H1 (cell line): Measurements from ENCODE around the gene LBR.

Source experiments
- POLR2AphosphoS5 ChIP-seq: IDR thresholded peaks from 2 replicates; pipeline ENCODE4 v1.6.1; 2011; ENCODE audit warnings: low read depth, low read length
- TF ChIP-seq, protein P1 (sequence below), 3 experiments: IDR thresholded peaks; 1 replicate in 2 of 3; 2 replicates in 1 of 3; pipeline versions ENCODE4 v1.5.1 to v1.6.1; 2011; ENCODE audit warnings: low read length in 3 of 3, mild to moderate bottlenecking in 3 of 3, inconsistent platforms in 2 of 3, low read depth in 1 of 3, moderate library complexity in 1 of 3; ENCODE audit not compliant: insufficient read depth in 1 of 3; ENCODE audit errors: control extremely low read depth in 1 of 3

DNA sequence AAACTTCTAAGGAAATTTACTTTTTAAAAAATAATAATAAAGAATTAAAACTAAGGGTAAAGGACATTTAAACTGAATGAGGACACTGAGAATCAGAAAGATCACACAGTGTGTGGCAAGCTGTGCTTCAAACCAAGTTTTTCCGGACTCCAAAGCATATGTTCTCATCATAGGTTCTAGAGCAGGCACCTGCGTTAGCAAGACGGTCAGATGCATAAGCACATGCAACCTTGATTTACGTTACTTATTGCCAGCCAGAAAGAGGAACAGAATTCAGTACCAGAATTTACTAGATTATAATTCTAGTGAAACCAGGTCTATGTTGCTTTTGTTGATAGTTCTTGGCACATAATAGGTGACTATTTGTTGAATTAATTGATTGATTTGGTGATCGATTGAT is 6.2 kb upstream of the LBR start:
- TF ChIP-seq POLR2AphosphoS5: no peak
- TF ChIP-seq, protein P1, sequence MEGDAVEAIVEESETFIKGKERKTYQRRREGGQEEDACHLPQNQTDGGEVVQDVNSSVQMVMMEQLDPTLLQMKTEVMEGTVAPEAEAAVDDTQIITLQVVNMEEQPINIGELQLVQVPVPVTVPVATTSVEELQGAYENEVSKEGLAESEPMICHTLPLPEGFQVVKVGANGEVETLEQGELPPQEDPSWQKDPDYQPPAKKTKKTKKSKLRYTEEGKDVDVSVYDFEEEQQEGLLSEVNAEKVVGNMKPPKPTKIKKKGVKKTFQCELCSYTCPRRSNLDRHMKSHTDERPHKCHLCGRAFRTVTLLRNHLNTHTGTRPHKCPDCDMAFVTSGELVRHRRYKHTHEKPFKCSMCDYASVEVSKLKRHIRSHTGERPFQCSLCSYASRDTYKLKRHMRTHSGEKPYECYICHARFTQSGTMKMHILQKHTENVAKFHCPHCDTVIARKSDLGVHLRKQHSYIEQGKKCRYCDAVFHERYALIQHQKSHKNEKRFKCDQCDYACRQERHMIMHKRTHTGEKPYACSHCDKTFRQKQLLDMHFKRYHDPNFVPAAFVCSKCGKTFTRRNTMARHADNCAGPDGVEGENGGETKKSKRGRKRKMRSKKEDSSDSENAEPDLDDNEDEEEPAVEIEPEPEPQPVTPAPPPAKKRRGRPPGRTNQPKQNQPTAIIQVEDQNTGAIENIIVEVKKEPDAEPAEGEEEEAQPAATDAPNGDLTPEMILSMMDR (IDR thresholded peaks at IDR 0.05; ENCODE audit: control extremely low read depth in 1 of 3, insufficient read depth in 1 of 3, low read depth in 1 of 3, low read length in 3 of 3): no peak
